ENCODE results near the gene CAMK2B.
"Not testable (repeated sequence)": the region's sequence is repeated elsewhere in the genome, so short reads cannot be mapped to it uniquely, and the experiment has no call there.

Gene CAMK2B

GRCh38 chr7:44212581-44213184, 112.7 kb downstream of the CAMK2B start:
- no peak for DNase-seq

GRCh38 chr7:44212018-44212417, 113.4 kb downstream of the CAMK2B start:
- DNase-seq, result no peak

GRCh38 chr7:44211126-44211675, 114.2 kb downstream of the CAMK2B start:
- DNase-seq, result no peak

- DNase-seq, result no peak
These were observed 115.3 kb downstream of the CAMK2B start for GRCh38 chr7:44210107-44210506.

GRCh38 chr7:44208085-44208484, 117.3 kb downstream of the CAMK2B start:
- DNase-seq, result no peak

- DNase-seq, result no peak
These were observed 119.4 kb downstream of the CAMK2B start for GRCh38 chr7:44206008-44206407.

GRCh38 chr7:44201813-44202212, 123.6 kb downstream of the CAMK2B start:
- DNase-seq, result no peak

- peak; percentile 97 for DNase-seq
These were observed 124.5 kb downstream of the CAMK2B start, which contains the start of gene YKT6 for GRCh38 chr7:44200699-44201461. Gene YKT6 (plus strand): TSS chr7:44200978. CDS start chr7:44201136, 158 bp downstream.

- DNase-seq, result not testable (repeated sequence)
These were observed 125.2 kb downstream of the CAMK2B start for GRCh38 chr7:44200163-44200562.

- no peak for DNase-seq
These were observed 127.9 kb downstream of the CAMK2B start for GRCh38 chr7:44197474-44197873.

- DNase-seq, result peak; percentile 39
These were observed 128.9 kb downstream of the CAMK2B start for GRCh38 chr7:44196450-44196872.

- no peak for DNase-seq
These were observed 129.5 kb downstream of the CAMK2B start for GRCh38 chr7:44195889-44196288.

GRCh38 chr7:44194562-44195145, 130.7 kb downstream of the CAMK2B start:
- DNase-seq, result no peak

- peak; percentile 63 for DNase-seq
These were observed 131.3 kb downstream of the CAMK2B start for GRCh38 chr7:44194069-44194468.

- DNase-seq, result no peak
These were observed 132.2 kb downstream of the CAMK2B start for GRCh38 chr7:44193011-44193802.

GRCh38 chr7:44191171-44191570, 134.2 kb downstream of the CAMK2B start:
- no peak for DNase-seq

- no peak for DNase-seq
These were observed 135.2 kb downstream of the CAMK2B start for GRCh38 chr7:44189993-44190872.

- DNase-seq, result no peak
These were observed 136.0 kb downstream of the CAMK2B start, which contains the start of gene GCK for GRCh38 chr7:44189286-44189992. Gene GCK (minus strand): TSS chr7:44189439. CDS start chr7:44188953, 486 bp downstream.

- DNase-seq, result no peak
These were observed 136.7 kb downstream of the CAMK2B start for GRCh38 chr7:44188480-44189225.

All from stimulated activated CD4-positive, alpha-beta T cell treated with anti-CD3 and anti-CD28 coated beads, Interleukin-15, amount 100 ng/mL, for 24 hours (primary cell).